HCT116 (cell line): ENCODE measurements around the gene COL1A1. TPM values are rescaled to one million over a fixed set of nuclear protein-coding genes. Genes with fewer than 3 reads are reported as not detected.

Experiments used
- ATAC-seq: fragments of 200-7000 bp; cut with Tn5 transposase; 2 replicates; pipeline ENCODE4 v1.9.1; 2020; ENCODE audit warnings: mild to moderate bottlenecking, moderate library complexity
- BruUV-seq: library from RNA; stranded (reverse); fragments of 400-500 nt; replicated peaks from 2 replicates; lab custom pipeline; 2021; lab: Mats Ljungman, UMichigan
- CTCF ChIA-PET: fragments of 300-600 bp; sonication (Branson Sonifier 250); formaldehyde crosslinking; loops from one replicate; lab custom pipeline; 2021; ENCODE audit warnings: antibody characterized with exemption; lab: Charles Lee
- POLR2A ChIA-PET: fragments of 300-600, 350-600 bp; sonication (Branson Sonifier 250); formaldehyde crosslinking; loops from one replicate; lab custom pipeline; 2021; ENCODE audit warnings: antibody characterized with exemption; lab: Charles Lee
- RAD21 ChIA-PET, 2 experiments: fragments of 300-600 bp; sonication (Branson Sonifier 250); formaldehyde crosslinking; loops; one replicate each; lab custom pipeline; 2023; ENCODE audit warnings: low total read pairs in 2 of 2; ENCODE audit not compliant: uncharacterized antibody in 2 of 2, unreplicated experiment in 2 of 2, low non-redundant PET in 1 of 2; lab: Charles Lee
- DNase-seq: peaks from one replicate; pipeline ENCODE4 v3.0.0-alpha.2; 2010; ENCODE audit warnings: low read depth, low spot score
- H2AFZ ChIP-seq: fragments of 200-600 bp; shearing (Covaris generic), sonication (generic); 2 replicates; pipeline ENCODE4 v1.6.1; 2017; ENCODE audit warnings: low read depth, mixed run types, mixed read lengths, antibody characterized with exemption, low read length; ENCODE audit not compliant: poor library complexity, severe bottlenecking
- H3K27ac ChIP-seq: 2 replicates; pipeline ENCODE4 v1.5.1; 2012; ENCODE audit warnings: low read depth, low read length
- H3K27me3 ChIP-seq: fragments of 200-600 bp; sonication (generic); 2 replicates; pipeline ENCODE4 v1.6.1; 2016; ENCODE audit warnings: mixed run types, low read length, mixed read lengths; ENCODE audit not compliant: insufficient read depth
- H3K36me3 ChIP-seq, 2 experiments: fragments of 200-500 bp in 1 of 2; fragments of 200-600 bp in 1 of 2; sonication (Bioruptor generic) in 1 of 2; sonication (generic) in 1 of 2; 2 replicates each; pipeline versions ENCODE4 v1.5.1 to v1.6.1; 2014 to 2016; ENCODE audit warnings: low read length in 2 of 2, inconsistent platforms in 1 of 2, mixed read lengths in 1 of 2, mixed run types in 1 of 2; ENCODE audit not compliant: insufficient read depth in 2 of 2, control insufficient read depth in 1 of 2
- H3K4me1 ChIP-seq, 2 experiments: fragments of 200-600 bp in 1 of 2; sonication (generic) in 1 of 2; 2 replicates each; pipeline versions ENCODE4 v1.5.1 to v1.6.1; 2012 to 2017; ENCODE audit warnings: low read length in 2 of 2, inconsistent platforms in 1 of 2, mild to moderate bottlenecking in 1 of 2, mixed read lengths in 1 of 2, mixed run types in 1 of 2, moderate library complexity in 1 of 2; ENCODE audit not compliant: insufficient read depth in 2 of 2, control insufficient read depth in 1 of 2
- H3K4me2 ChIP-seq: fragments of 200-600 bp; sonication (generic); 2 replicates; pipeline ENCODE4 v1.6.1; 2017; ENCODE audit warnings: mixed run types, low read length, mixed read lengths
- H3K4me3 ChIP-seq, 2 experiments: fragments of 200-600 bp in 1 of 2; sonication (generic) in 1 of 2; replicated peaks in 1 of 2; 2 replicates each; pipeline ENCODE4 v1.5.1; 2011 to 2016; ENCODE audit warnings: low read length in 2 of 2, control low read depth in 1 of 2, low read depth in 1 of 2, mild to moderate bottlenecking in 1 of 2, mixed read lengths in 1 of 2, mixed run types in 1 of 2
- H3K79me2 ChIP-seq: fragments of 200-600 bp; sonication (generic); 2 replicates; pipeline ENCODE4 v1.6.1; 2017; ENCODE audit warnings: mild to moderate bottlenecking, mixed run types, low read length, moderate library complexity, mixed read lengths; ENCODE audit not compliant: insufficient read depth
- H3K9ac ChIP-seq: fragments of 200-600 bp; sonication (generic); 2 replicates; pipeline ENCODE4 v1.6.1; 2016; ENCODE audit warnings: low read length, mixed read lengths
- H3K9me2 ChIP-seq: fragments of 200-600 bp; sonication (generic), shearing (Covaris generic); 2 replicates; pipeline ENCODE4 v1.6.1; 2017; ENCODE audit warnings: mixed run types, mild to moderate bottlenecking, moderate library complexity; ENCODE audit not compliant: insufficient read depth
- H3K9me3 ChIP-seq, 2 experiments: fragments of 200-500 bp in 1 of 2; fragments of 200-600 bp in 1 of 2; sonication (Bioruptor generic) in 1 of 2; sonication (generic) in 1 of 2; 2 replicates each; pipeline ENCODE4 v1.6.1; 2014 to 2017; ENCODE audit warnings: low read length in 2 of 2, mixed read lengths in 2 of 2, inconsistent platforms in 1 of 2, low read depth in 1 of 2, mild to moderate bottlenecking in 1 of 2, mixed run types in 1 of 2, moderate library complexity in 1 of 2; ENCODE audit not compliant: control insufficient read depth in 1 of 2, insufficient read depth in 1 of 2
- H4K20me1 ChIP-seq: fragments of 200-600 bp; sonication (generic), shearing (Covaris generic); 2 replicates; pipeline ENCODE4 v1.6.1; 2017; ENCODE audit warnings: mixed run types, mild to moderate bottlenecking, moderate library complexity; ENCODE audit not compliant: insufficient read depth
- CBX3 ChIP-seq: IDR thresholded peaks from 2 replicates; pipeline ENCODE4 v1.6.1; 2012; ENCODE audit warnings: low read depth
- CEBPB ChIP-seq: IDR thresholded peaks from 2 replicates; pipeline ENCODE4 v1.6.1; 2012; ENCODE audit warnings: low read depth
- EGR1 ChIP-seq: IDR thresholded peaks from 2 replicates; pipeline ENCODE4 v1.6.1; 2012; ENCODE audit warnings: low read depth
- ELF1 ChIP-seq: IDR thresholded peaks from 2 replicates; pipeline ENCODE4 v1.6.1; 2012; ENCODE audit warnings: low read depth, borderline replicate concordance
- FOSL1 ChIP-seq: IDR thresholded peaks from 2 replicates; pipeline ENCODE4 v1.6.1; 2012; ENCODE audit warnings: low read depth
- JUND ChIP-seq: IDR thresholded peaks from 2 replicates; pipeline ENCODE4 v1.6.1; 2012
- POLR2A ChIP-seq: IDR thresholded peaks from 2 replicates; pipeline ENCODE4 v1.7.0; 2011; ENCODE audit warnings: borderline replicate concordance; ENCODE audit not compliant: insufficient read depth, insufficient read length; ENCODE audit errors: extremely low read depth
- POLR2AphosphoS5 ChIP-seq: IDR thresholded peaks from 2 replicates; pipeline ENCODE4 v1.6.1; 2011; ENCODE audit warnings: mild to moderate bottlenecking, low read depth, low read length, moderate library complexity
- SIN3A ChIP-seq: IDR thresholded peaks from 2 replicates; pipeline ENCODE4 v1.6.1; 2012; ENCODE audit warnings: low read depth
- SP1 ChIP-seq: IDR thresholded peaks from 2 replicates; pipeline ENCODE4 v1.6.1; 2012; ENCODE audit warnings: low read depth
- SRF ChIP-seq: IDR thresholded peaks from 2 replicates; pipeline ENCODE4 v1.6.1; 2012; ENCODE audit warnings: low read depth
- ZFX ChIP-seq: fragments of 450-650 bp; IDR thresholded peaks from 2 replicates; pipeline ENCODE4 v1.6.1; 2017
- intact Hi-C: fragments of 100-400 bp; cut with micrococcal nuclease; formaldehyde crosslinking; loops from 2 replicates; pipeline ENCODE4 v1.10.0; 2022
- total RNA-seq: library from RNA; stranded (reverse); gene quantifications from one replicate; pipeline ENCODE4 v1.2.1, GENCODE V29; 2021; ENCODE audit not compliant: unreplicated experiment
- TF ChIP-seq, protein P1 (sequence below): IDR thresholded peaks from 2 replicates; pipeline ENCODE4 v1.6.1; 2012
- TF ChIP-seq, protein P2 (sequence below): IDR thresholded peaks from 2 replicates; pipeline ENCODE4 v1.6.1; 2011; ENCODE audit warnings: mild to moderate bottlenecking, low read length, moderate library complexity; ENCODE audit not compliant: insufficient replicate concordance; ENCODE audit errors: extremely low read depth
- TF ChIP-seq, protein P3 (sequence below): IDR thresholded peaks from 2 replicates; pipeline ENCODE4 v1.6.1; 2012
- TF ChIP-seq, protein P4 (sequence below): IDR thresholded peaks from 2 replicates; pipeline ENCODE4 v1.6.1; 2012; ENCODE audit warnings: low read depth
- TF ChIP-seq, protein P5 (sequence below), 3 experiments: fragments of 200-600 bp in 1 of 3; sonication (generic) in 1 of 3; IDR thresholded peaks in 2 of 3; conservative IDR thresholded peaks in 1 of 3; 2 replicates each; pipeline ENCODE4 v1.5.1; 2012 to 2017; ENCODE audit warnings: low read depth in 2 of 3, low read length in 2 of 3, antibody characterized with exemption in 1 of 3, borderline replicate concordance in 1 of 3, control low read depth in 1 of 3, mild to moderate bottlenecking in 1 of 3, mixed read lengths in 1 of 3, mixed run types in 1 of 3, moderate library complexity in 1 of 3; ENCODE audit not compliant: insufficient read depth in 1 of 3

The COL1A1 gene
- total RNA-seq, 1 experiment from 2014 or later, result 33.6 TPM

DNA sequence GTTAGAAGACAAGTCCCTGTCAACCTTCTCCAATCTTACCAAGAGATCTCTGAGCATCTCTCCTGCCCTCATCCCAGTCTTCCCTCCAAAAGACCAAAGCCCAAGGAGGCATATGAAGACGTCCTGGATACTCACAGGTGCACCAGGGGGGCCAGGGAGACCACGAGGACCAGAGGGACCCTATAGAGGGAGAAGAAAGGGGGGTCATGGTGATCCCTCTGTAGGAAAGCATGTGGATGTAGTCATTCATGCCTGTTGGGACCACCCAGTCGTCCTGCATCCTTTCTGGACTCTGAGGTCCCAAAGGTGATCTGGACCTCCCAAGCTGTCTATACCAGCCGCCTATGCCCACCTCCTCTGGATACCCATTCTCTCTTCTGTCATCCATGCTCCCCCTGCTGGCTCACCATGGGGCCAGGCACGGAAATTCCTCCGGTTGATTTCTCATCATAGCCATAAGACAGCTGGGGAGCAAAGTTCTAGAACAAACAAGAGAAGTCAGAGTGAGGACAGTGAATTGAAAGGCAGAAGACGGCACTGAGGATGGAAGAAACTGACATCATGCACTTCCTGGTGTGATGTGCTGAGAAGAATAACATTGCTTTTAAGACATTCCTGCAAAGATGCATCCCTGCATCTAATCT is 3.3 kb downstream of the COL1A1 start (continued):
- TF ChIP-seq CEBPB (no peak), FOSL1 (no peak)
- TF ChIP-seq, protein P1, sequence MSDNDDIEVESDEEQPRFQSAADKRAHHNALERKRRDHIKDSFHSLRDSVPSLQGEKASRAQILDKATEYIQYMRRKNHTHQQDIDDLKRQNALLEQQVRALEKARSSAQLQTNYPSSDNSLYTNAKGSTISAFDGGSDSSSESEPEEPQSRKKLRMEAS, result no peak
- TF ChIP-seq, all 23 proteins: peak for 3

DNA sequence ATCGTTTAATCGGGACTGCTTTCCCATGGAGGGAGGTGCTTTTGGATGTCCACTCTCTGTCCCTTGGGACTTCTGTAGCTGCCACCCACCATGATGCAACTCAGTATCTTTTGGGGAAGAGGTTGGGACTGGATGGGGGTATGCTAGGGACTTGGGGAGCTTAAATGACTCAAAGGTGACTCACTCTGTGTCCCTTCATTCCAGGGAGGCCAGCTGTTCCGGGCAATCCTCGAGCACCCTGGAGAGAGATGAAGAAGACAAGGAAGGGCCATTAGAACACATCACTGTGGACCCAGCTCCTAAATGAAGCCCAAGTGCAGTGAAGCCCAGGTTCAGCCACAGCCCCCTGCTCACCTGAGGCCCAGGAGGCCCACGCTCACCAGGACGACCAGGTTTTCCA is 4.6 kb downstream of the COL1A1 start:
- POLR2A ChIA-PET, result interaction anchor here (1.2 to 1.5 kb wide), 2 partner anchors 19 to 27 kb away, joined by 3 read pairs; no protein-coding TSS in a partner anchor
- BruUV-seq, result no TSS peak
- TF ChIP-seq JUND, result no peak
- no peak for TF ChIP-seq EGR1
- TF ChIP-seq, protein P2, sequence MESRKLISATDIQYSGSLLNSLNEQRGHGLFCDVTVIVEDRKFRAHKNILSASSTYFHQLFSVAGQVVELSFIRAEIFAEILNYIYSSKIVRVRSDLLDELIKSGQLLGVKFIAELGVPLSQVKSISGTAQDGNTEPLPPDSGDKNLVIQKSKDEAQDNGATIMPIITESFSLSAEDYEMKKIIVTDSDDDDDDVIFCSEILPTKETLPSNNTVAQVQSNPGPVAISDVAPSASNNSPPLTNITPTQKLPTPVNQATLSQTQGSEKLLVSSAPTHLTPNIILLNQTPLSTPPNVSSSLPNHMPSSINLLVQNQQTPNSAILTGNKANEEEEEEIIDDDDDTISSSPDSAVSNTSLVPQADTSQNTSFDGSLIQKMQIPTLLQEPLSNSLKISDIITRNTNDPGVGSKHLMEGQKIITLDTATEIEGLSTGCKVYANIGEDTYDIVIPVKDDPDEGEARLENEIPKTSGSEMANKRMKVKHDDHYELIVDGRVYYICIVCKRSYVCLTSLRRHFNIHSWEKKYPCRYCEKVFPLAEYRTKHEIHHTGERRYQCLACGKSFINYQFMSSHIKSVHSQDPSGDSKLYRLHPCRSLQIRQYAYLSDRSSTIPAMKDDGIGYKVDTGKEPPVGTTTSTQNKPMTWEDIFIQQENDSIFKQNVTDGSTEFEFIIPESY, result no peak
- no peak for TF ChIP-seq SRF
- TF ChIP-seq, protein P3, sequence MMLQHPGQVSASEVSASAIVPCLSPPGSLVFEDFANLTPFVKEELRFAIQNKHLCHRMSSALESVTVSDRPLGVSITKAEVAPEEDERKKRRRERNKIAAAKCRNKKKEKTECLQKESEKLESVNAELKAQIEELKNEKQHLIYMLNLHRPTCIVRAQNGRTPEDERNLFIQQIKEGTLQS, result no peak
- TF ChIP-seq, protein P4, sequence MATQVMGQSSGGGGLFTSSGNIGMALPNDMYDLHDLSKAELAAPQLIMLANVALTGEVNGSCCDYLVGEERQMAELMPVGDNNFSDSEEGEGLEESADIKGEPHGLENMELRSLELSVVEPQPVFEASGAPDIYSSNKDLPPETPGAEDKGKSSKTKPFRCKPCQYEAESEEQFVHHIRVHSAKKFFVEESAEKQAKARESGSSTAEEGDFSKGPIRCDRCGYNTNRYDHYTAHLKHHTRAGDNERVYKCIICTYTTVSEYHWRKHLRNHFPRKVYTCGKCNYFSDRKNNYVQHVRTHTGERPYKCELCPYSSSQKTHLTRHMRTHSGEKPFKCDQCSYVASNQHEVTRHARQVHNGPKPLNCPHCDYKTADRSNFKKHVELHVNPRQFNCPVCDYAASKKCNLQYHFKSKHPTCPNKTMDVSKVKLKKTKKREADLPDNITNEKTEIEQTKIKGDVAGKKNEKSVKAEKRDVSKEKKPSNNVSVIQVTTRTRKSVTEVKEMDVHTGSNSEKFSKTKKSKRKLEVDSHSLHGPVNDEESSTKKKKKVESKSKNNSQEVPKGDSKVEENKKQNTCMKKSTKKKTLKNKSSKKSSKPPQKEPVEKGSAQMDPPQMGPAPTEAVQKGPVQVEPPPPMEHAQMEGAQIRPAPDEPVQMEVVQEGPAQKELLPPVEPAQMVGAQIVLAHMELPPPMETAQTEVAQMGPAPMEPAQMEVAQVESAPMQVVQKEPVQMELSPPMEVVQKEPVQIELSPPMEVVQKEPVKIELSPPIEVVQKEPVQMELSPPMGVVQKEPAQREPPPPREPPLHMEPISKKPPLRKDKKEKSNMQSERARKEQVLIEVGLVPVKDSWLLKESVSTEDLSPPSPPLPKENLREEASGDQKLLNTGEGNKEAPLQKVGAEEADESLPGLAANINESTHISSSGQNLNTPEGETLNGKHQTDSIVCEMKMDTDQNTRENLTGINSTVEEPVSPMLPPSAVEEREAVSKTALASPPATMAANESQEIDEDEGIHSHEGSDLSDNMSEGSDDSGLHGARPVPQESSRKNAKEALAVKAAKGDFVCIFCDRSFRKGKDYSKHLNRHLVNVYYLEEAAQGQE, result no peak
- TF ChIP-seq, protein P5, sequence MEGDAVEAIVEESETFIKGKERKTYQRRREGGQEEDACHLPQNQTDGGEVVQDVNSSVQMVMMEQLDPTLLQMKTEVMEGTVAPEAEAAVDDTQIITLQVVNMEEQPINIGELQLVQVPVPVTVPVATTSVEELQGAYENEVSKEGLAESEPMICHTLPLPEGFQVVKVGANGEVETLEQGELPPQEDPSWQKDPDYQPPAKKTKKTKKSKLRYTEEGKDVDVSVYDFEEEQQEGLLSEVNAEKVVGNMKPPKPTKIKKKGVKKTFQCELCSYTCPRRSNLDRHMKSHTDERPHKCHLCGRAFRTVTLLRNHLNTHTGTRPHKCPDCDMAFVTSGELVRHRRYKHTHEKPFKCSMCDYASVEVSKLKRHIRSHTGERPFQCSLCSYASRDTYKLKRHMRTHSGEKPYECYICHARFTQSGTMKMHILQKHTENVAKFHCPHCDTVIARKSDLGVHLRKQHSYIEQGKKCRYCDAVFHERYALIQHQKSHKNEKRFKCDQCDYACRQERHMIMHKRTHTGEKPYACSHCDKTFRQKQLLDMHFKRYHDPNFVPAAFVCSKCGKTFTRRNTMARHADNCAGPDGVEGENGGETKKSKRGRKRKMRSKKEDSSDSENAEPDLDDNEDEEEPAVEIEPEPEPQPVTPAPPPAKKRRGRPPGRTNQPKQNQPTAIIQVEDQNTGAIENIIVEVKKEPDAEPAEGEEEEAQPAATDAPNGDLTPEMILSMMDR (IDR thresholded peaks at IDR 0.05 in 2 of 3, conservative IDR thresholded peaks at IDR 0.05 in 1 of 3; ENCODE audit: borderline replicate concordance in 1 of 3, insufficient read depth in 1 of 3, low read depth in 2 of 3, low read length in 2 of 3), result no peak
- TF ChIP-seq POLR2AphosphoS5, result no peak
- TF ChIP-seq SIN3A, result no peak
- no peak for TF ChIP-seq ZFX
- TF ChIP-seq FOSL1, result no peak
- TF ChIP-seq CBX3, result no peak
- no peak for TF ChIP-seq SP1
- TF ChIP-seq, protein P1, result no peak
- no peak for TF ChIP-seq POLR2A
- no peak for TF ChIP-seq ELF1

More for the DNA sequence above, 4.6 kb downstream of the COL1A1 start:
- Histone ChIP-seq H4K20me1 (no peaks in the 10 kb centered on the region), H3K27ac (no peak overlapping the region), H3K79me2 (no peaks in the 10 kb centered on the region), H3K4me2 (no peak overlapping the region), H3K4me1 (peaks cover 10 to 39% of the 10 kb centered on the region in 2 experiments), H3K9me3 (no peaks in the 10 kb centered on the region), H3K4me3 (no peak overlapping the region), H3K27me3 (no peaks in the 10 kb centered on the region), H3K9me2 (no peaks in the 10 kb centered on the region), H3K36me3 (peaks cover 0 to 8% of the 10 kb centered on the region in 2 experiments; a peak in 1 of 4 replicates), H3K9ac (no peak overlapping the region), H2AFZ (no peak overlapping the region)
- ChIA-PET RAD21 (interaction anchor here in 1 of 2 experiments (3.0 kb wide), 1 partner anchor 27 kb away, joined by 26 read pairs; no protein-coding TSS in a partner anchor), CTCF (interaction anchor here (0.7 to 3.5 kb wide), 5 partner anchors 18 to 81 kb away, joined by 3 to 59 read pairs (median 4); no protein-coding TSS in a partner anchor)
- no peak for DNase-seq
- no peak for ATAC-seq
- intact Hi-C loops, result loop anchor here (5.0 kb wide), 1 partner anchor 630 kb away; no protein-coding TSS in a partner anchor
